GM21786 (cell line): ENCODE measurements around the gene OAT.
"Not testable (repeated sequence)": the region's sequence is repeated elsewhere in the genome, so short reads cannot be mapped to it uniquely, and the experiment has no call there.

Source experiments
- ATAC-seq: cut with Tn5 transposase; IDR thresholded peaks from one replicate; pipeline ENCODE4 v1.9.1; 2021; ENCODE audit not compliant: unreplicated experiment

The OAT gene

GRCh38 chr10:124380256-124380995, 38.3 kb downstream of the OAT start:
- no peak for ATAC-seq

- no peak for ATAC-seq
Observed at GRCh38 chr10:124379609-124380193, 39.0 kb downstream of the OAT start.

- ATAC-seq = no peak
Observed at GRCh38 chr10:124378881-124379471, 39.7 kb downstream of the OAT start.

GRCh38 chr10:124378271-124378670, 40.5 kb downstream of the OAT start:
- ATAC-seq = no peak

- no peak for ATAC-seq
Observed at GRCh38 chr10:124377101-124377500, 41.6 kb downstream of the OAT start.

GRCh38 chr10:124376411-124376810, 42.3 kb downstream of the OAT start:
- ATAC-seq = no peak

- ATAC-seq = no peak
Observed at GRCh38 chr10:124375691-124376090, 43.0 kb downstream of the OAT start.

GRCh38 chr10:124375353-124375614, 43.4 kb downstream of the OAT start:
- no peak for ATAC-seq

- no peak for ATAC-seq
Observed at GRCh38 chr10:124374535-124375352, 44.0 kb downstream of the OAT start.

- no peak for ATAC-seq
Observed at GRCh38 chr10:124372899-124373298, 45.8 kb downstream of the OAT start.

- no peak for ATAC-seq
Observed at GRCh38 chr10:124370426-124370825, 48.3 kb downstream of the OAT start.

GRCh38 chr10:124369986-124370385, 48.7 kb downstream of the OAT start:
- no peak for ATAC-seq

GRCh38 chr10:124369533-124369932, 49.2 kb downstream of the OAT start:
- ATAC-seq = not testable (repeated sequence)

GRCh38 chr10:124369066-124369465, 49.7 kb downstream of the OAT start:
- ATAC-seq = no peak

- no peak for ATAC-seq
Observed at GRCh38 chr10:124367936-124368335, 50.8 kb downstream of the OAT start.

- no peak for ATAC-seq
Observed at GRCh38 chr10:124367414-124367813, 51.3 kb downstream of the OAT start.

GRCh38 chr10:124366825-124367224, 51.9 kb downstream of the OAT start:
- no peak for ATAC-seq

- no peak for ATAC-seq
Observed at GRCh38 chr10:124366343-124366742, 52.4 kb downstream of the OAT start.

- no peak for ATAC-seq
Observed at GRCh38 chr10:124364674-124365073, 54.0 kb downstream of the OAT start.

GRCh38 chr10:124362568-124362967, 56.2 kb downstream of the OAT start:
- no peak for ATAC-seq

GRCh38 chr10:124359336-124359832, 59.3 kb downstream of the OAT start:
- ATAC-seq = no peak

- no peak for ATAC-seq
Observed at GRCh38 chr10:124357561-124357885, 61.2 kb downstream of the OAT start.
